Endothelial cell of umbilical vein (primary cell): Measurements from ENCODE around the gene CMIP. TPM values are rescaled to one million over a fixed set of nuclear protein-coding genes. Genes with fewer than 3 reads are reported as not detected.

Experiments used
- BruUV-seq: library from RNA; stranded (reverse); fragments of 400-500 nt; replicated peaks from 2 replicates; lab custom pipeline; 2021; lab: Mats Ljungman, UMichigan
- CTCF ChIA-PET: fragments of 300-600, 350-600 bp; sonication (Branson Sonifier 250); formaldehyde crosslinking; loops from one replicate; lab custom pipeline; 2021; ENCODE audit warnings: antibody characterized with exemption, inconsistent platforms; lab: Charles Lee
- POLR2A ChIA-PET: fragments of 300-600, 350-600 bp; sonication (Branson Sonifier 250); formaldehyde crosslinking; loops from one replicate; lab custom pipeline; 2021; ENCODE audit warnings: antibody characterized with exemption, inconsistent platforms; lab: Charles Lee
- DNase-seq: peaks from one replicate; pipeline ENCODE4 v3.0.0-alpha.2; 2011; ENCODE audit warnings: low read depth, low spot score
- FAIRE-seq: peaks from 2 replicates; lab custom pipeline; 2011; peaks lifted over from hg19 to GRCh38; lab: Jason Lieb, UNC
- H2AFZ ChIP-seq: 2 replicates; pipeline ENCODE4 v1.6.0; 2012; ENCODE audit warnings: low read depth, low read length, control low read depth, inconsistent platforms
- H3K27ac ChIP-seq: 2 replicates; pipeline ENCODE4 v1.5.1; 2011; ENCODE audit warnings: low read depth, mild to moderate bottlenecking, control low read depth, low read length, moderate library complexity; ENCODE audit not compliant: insufficient read depth
- H3K27me3 ChIP-seq, 2 experiments: 2 replicates each; pipeline versions ENCODE4 v1.6.0 to v1.6.1; 2011; ENCODE audit warnings: low read length in 2 of 2, mixed read lengths in 1 of 2; ENCODE audit not compliant: control insufficient read depth in 2 of 2, insufficient read depth in 2 of 2
- H3K36me3 ChIP-seq, 2 experiments: 2 replicates in 1 of 2; 3 replicates in 1 of 2; pipeline ENCODE4 v1.5.1; 2011; ENCODE audit warnings: low read length in 2 of 2, mild to moderate bottlenecking in 1 of 2, moderate library complexity in 1 of 2; ENCODE audit not compliant: control insufficient read depth in 2 of 2, insufficient read depth in 2 of 2; ENCODE audit errors: extremely low read depth in 1 of 2
- H3K4me1 ChIP-seq: 3 replicates; pipeline ENCODE4 v1.5.1; 2011; ENCODE audit warnings: mild to moderate bottlenecking, low read length; ENCODE audit not compliant: control insufficient read depth, insufficient read depth; ENCODE audit errors: extremely low read depth
- H3K4me2 ChIP-seq: 2 replicates; pipeline ENCODE4 v1.6.1; 2011; ENCODE audit warnings: low read length, control low read depth, mixed read lengths; ENCODE audit not compliant: insufficient read depth
- H3K4me3 ChIP-seq, 3 experiments: fragments of 200-600 bp in 1 of 3; sonication (generic), shearing (Covaris generic) in 1 of 3; replicated peaks in 1 of 3; 2 replicates each; pipeline ENCODE4 v1.5.1; 2011 to 2016; ENCODE audit warnings: control low read depth in 3 of 3, low read length in 3 of 3, mild to moderate bottlenecking in 2 of 3, inconsistent platforms in 1 of 3, low read depth in 1 of 3, moderate library complexity in 1 of 3; ENCODE audit not compliant: insufficient read depth in 1 of 3
- H3K79me2 ChIP-seq: 2 replicates; pipeline ENCODE4 v1.6.0; 2012; ENCODE audit warnings: low read length, inconsistent platforms; ENCODE audit not compliant: control insufficient read depth, insufficient read depth
- H3K9ac ChIP-seq: replicated peaks from 2 replicates; pipeline ENCODE3; 2011; ENCODE audit warnings: low read length, control low read depth; ENCODE audit not compliant: insufficient read depth; ENCODE audit errors: extremely low read depth
- H3K9me1 ChIP-seq: replicated peaks from 3 replicates; pipeline ENCODE4 v1.6.0; 2011; ENCODE audit warnings: mild to moderate bottlenecking, low read length; ENCODE audit not compliant: control insufficient read depth, insufficient read depth; ENCODE audit errors: extremely low read depth
- H3K9me3 ChIP-seq: replicated peaks from 2 replicates; pipeline ENCODE4 v1.5.1; 2012; ENCODE audit warnings: low read length, inconsistent platforms; ENCODE audit not compliant: control insufficient read depth, insufficient read depth
- H4K20me1 ChIP-seq: replicated peaks from 2 replicates; pipeline ENCODE3; 2011; ENCODE audit warnings: mild to moderate bottlenecking, low read length; ENCODE audit not compliant: control insufficient read depth, insufficient read depth; ENCODE audit errors: extremely low read depth
- CTCF ChIP-seq, 2 donors: IDR thresholded peaks; 1 replicate in 1 of 2; 2 replicates in 1 of 2; pipeline ENCODE4 v1.5.1; 2011; ENCODE audit warnings: low read length in 2 of 2, mild to moderate bottlenecking in 2 of 2, moderate library complexity in 2 of 2, control low read depth in 1 of 2, inconsistent platforms in 1 of 2, low read depth in 1 of 2; ENCODE audit not compliant: insufficient read depth in 1 of 2; ENCODE audit errors: extremely low read depth in 1 of 2
- EZH2 ChIP-seq: IDR thresholded peaks from 2 replicates; pipeline ENCODE4 v1.6.1; 2012; ENCODE audit warnings: borderline replicate concordance, low read depth, mild to moderate bottlenecking, moderate library complexity, low read length, inconsistent platforms; ENCODE audit not compliant: severe bottlenecking
- FOS ChIP-seq: IDR thresholded peaks from 2 replicates; pipeline ENCODE4 v1.6.1; 2011; ENCODE audit warnings: mild to moderate bottlenecking, low read length, moderate library complexity, borderline replicate concordance; ENCODE audit not compliant: insufficient read depth
- GATA2 ChIP-seq: IDR thresholded peaks from 2 replicates; pipeline ENCODE4 v1.7.0; 2011; ENCODE audit warnings: low read depth, mild to moderate bottlenecking, moderate library complexity, mixed read lengths, low read length; ENCODE audit not compliant: insufficient read length, insufficient read depth
- JUN ChIP-seq: IDR thresholded peaks from 2 replicates; pipeline ENCODE4 v1.6.1; 2011; ENCODE audit warnings: borderline replicate concordance, low read depth; ENCODE audit not compliant: insufficient read length, insufficient read depth
- MAX ChIP-seq: IDR thresholded peaks from 2 replicates; pipeline ENCODE4 v1.6.1; 2011; ENCODE audit not compliant: insufficient read depth, insufficient read length
- MYC ChIP-seq: IDR thresholded peaks from one replicate; pipeline ENCODE4 v1.6.1; 2011; ENCODE audit warnings: mild to moderate bottlenecking, low read depth, low read length
- POLR2A ChIP-seq: IDR thresholded peaks from 2 replicates; pipeline ENCODE4 v1.6.1; 2012; ENCODE audit warnings: low read depth, mild to moderate bottlenecking, control low read depth, low read length
- POLR2AphosphoS5 ChIP-seq: IDR thresholded peaks from 2 replicates; pipeline ENCODE4 v1.6.1; 2012; ENCODE audit warnings: low read depth, mild to moderate bottlenecking, control low read depth, low read length, moderate library complexity; ENCODE audit not compliant: insufficient read depth
- dilution Hi-C: fragments of 300-500 bp; cut with MboI; formaldehyde crosslinking; loops from one replicate; pipeline ENCODE4 v1.15.0; 2019; ENCODE audit warnings: low sequenced_read_pairs; ENCODE audit not compliant: extremely low pct_ligation_motif_present
- intact Hi-C: fragments of 100-400 bp; cut with micrococcal nuclease; formaldehyde crosslinking; loops from one replicate; pipeline ENCODE4 v1.10.0; 2022
- polyA plus RNA-seq, 4 experiments: library from polyadenylated mRNA; depleted of rRNA in 3 of 4; stranded (reverse) in 3 of 4; unstranded in 1 of 4; fragments of >200 nt; gene quantifications; 2 replicates each; pipeline versions ENCODE4 v1.2.1 to v1.2.3, GENCODE V29; 2011 to 2012; ENCODE audit warnings: missing spikeins in 1 of 4
- total RNA-seq: library from RNA; stranded (reverse); gene quantifications from 2 replicates; pipeline ENCODE4 v1.2.3, GENCODE V29; 2021

Gene CMIP
- total and polyA plus RNA-seq, 2 donors (not counting 3 experiments of a cell fraction or from before 2014, with no cell fraction given): 29.0 to 101 TPM

- peaks cover 14% of the 10 kb centered on the region for H3K4me1 ChIP-seq
- peaks cover 0 to 2% of the 10 kb centered on the region in 2 experiments for H3K27me3 ChIP-seq
- dilution Hi-C loops: no loop called here
- H3K4me2 ChIP-seq: no peak overlapping the region
- no peak overlapping the region for H3K27ac ChIP-seq
- no peaks in the 10 kb centered on the region for H3K9me1 ChIP-seq
- H3K9ac ChIP-seq: no peak overlapping the region
- H3K4me3 ChIP-seq: no peak overlapping the region
- ChIA-PET POLR2A (no interaction called here), CTCF (interaction anchor here (1.4 to 2.8 kb wide), 2 partner anchors 97 to 355 kb away, joined by 5 to 8 read pairs; no protein-coding TSS in a partner anchor)
- TF ChIP-seq JUN: no peak
- no peak for TF ChIP-seq EZH2
- TF ChIP-seq POLR2A: no peak
- TF ChIP-seq MAX: no peak
- no peak for TF ChIP-seq MYC
- no peak for TF ChIP-seq FOS
- no peak for TF ChIP-seq GATA2
- no peak for TF ChIP-seq CTCF (IDR thresholded peaks at IDR 0.05; ENCODE audit: extremely low read depth in 1 of 2, insufficient read depth in 1 of 2, low read depth in 1 of 2, low read length in 2 of 2)
- no peak for TF ChIP-seq POLR2AphosphoS5
- FAIRE-seq (no peak), DNase-seq (no peak)
- no peaks in the 10 kb centered on the region for H3K79me2 ChIP-seq
- intact Hi-C loops: no loop called here
- no peaks in the 10 kb centered on the region for H3K36me3 ChIP-seq
- BruUV-seq: no TSS peak
- no peaks in the 10 kb centered on the region for H3K9me3 ChIP-seq
- no peak overlapping the region for H2AFZ ChIP-seq
- H4K20me1 ChIP-seq: no peaks in the 10 kb centered on the region
Observed at GRCh38 chr16:81719993-81720392, 275.4 kb downstream of the CMIP start.
